OCI-LY3 (cell line): ENCODE results near the gene ABCF2.

Experiments
- EZH2phosphoT487 ChIP-seq: fragments of 200-600 bp; shearing (Covaris generic); IDR thresholded peaks from 2 replicates; pipeline ENCODE4 v1.6.1; 2018; ENCODE audit warnings: antibody characterized with exemption, mixed run types, low read depth
- TF ChIP-seq, protein P1 (sequence below): fragments of 200-600, 300-600 bp; sonication (generic); IDR thresholded peaks from 2 replicates; pipeline ENCODE4 v1.5.1; 2014; ENCODE audit warnings: antibody characterized with exemption, low read length, low read depth

GRCh38 chr7:151239837-151240459 lies 12.9 kb upstream of the ABCF2 start:
- TF ChIP-seq, protein P1, sequence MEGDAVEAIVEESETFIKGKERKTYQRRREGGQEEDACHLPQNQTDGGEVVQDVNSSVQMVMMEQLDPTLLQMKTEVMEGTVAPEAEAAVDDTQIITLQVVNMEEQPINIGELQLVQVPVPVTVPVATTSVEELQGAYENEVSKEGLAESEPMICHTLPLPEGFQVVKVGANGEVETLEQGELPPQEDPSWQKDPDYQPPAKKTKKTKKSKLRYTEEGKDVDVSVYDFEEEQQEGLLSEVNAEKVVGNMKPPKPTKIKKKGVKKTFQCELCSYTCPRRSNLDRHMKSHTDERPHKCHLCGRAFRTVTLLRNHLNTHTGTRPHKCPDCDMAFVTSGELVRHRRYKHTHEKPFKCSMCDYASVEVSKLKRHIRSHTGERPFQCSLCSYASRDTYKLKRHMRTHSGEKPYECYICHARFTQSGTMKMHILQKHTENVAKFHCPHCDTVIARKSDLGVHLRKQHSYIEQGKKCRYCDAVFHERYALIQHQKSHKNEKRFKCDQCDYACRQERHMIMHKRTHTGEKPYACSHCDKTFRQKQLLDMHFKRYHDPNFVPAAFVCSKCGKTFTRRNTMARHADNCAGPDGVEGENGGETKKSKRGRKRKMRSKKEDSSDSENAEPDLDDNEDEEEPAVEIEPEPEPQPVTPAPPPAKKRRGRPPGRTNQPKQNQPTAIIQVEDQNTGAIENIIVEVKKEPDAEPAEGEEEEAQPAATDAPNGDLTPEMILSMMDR: no peak
- TF ChIP-seq EZH2phosphoT487: no peak
